HepG2 (cell line): Measurements from ENCODE around the gene FAM53B.

ENCODE experiments used
- ATF1 ChIP-seq: IDR thresholded peaks from 2 replicates; pipeline ENCODE4 v1.6.1; 2016; ENCODE audit warnings: mild to moderate bottlenecking, control low read depth
- FOXK2 ChIP-seq: fragments of 450-650 bp; IDR thresholded peaks from 2 replicates; pipeline ENCODE4 v1.6.1; 2016
- MXI1 ChIP-seq: IDR thresholded peaks from 3 replicates; pipeline ENCODE4 v1.6.1; 2012; ENCODE audit warnings: low read depth, low read length, inconsistent platforms, borderline replicate concordance
- REPIN1 ChIP-seq: sonication (generic); formaldehyde crosslinking; IDR thresholded peaks from 2 replicates; pipeline ENCODE4 v1.8.0; 2022; ENCODE audit warnings: missing genetic modification reagents, low read depth, mild to moderate bottlenecking, borderline replicate concordance
- RXRA ChIP-seq: sonication (generic); formaldehyde crosslinking; IDR thresholded peaks from 2 replicates; pipeline ENCODE4 v1.5.1; 2020; ENCODE audit warnings: missing genetic modification reagents
- TEAD2 ChIP-seq: sonication (generic); formaldehyde crosslinking; IDR thresholded peaks from 2 replicates; pipeline ENCODE4 v1.9.0; 2021; ENCODE audit warnings: missing genetic modification reagents
- U2AF1 ChIP-seq: fragments of 200-400 bp; formaldehyde crosslinking; optimal IDR thresholded peaks from 2 replicates; pipeline ENCODE3; 2017; ENCODE audit warnings: mild to moderate bottlenecking, low read depth, low read length
- TF ChIP-seq, protein P1 (sequence below): sonication (generic); formaldehyde crosslinking; IDR thresholded peaks from 2 replicates; pipeline ENCODE4 v1.5.0; 2020; ENCODE audit warnings: mild to moderate bottlenecking, missing genetic modification reagents, moderate library complexity
- TF ChIP-seq, protein P2 (sequence below): sonication (generic); formaldehyde crosslinking; conservative IDR thresholded peaks from 2 replicates; pipeline ENCODE4 v1.8.0; 2022; ENCODE audit warnings: missing genetic modification reagents
- TF ChIP-seq, protein P3 (sequence below): sonication (generic); formaldehyde crosslinking; IDR thresholded peaks from 2 replicates; pipeline ENCODE4 v1.4.0; 2020; ENCODE audit warnings: mild to moderate bottlenecking, missing genetic modification reagents, borderline replicate concordance

DNA sequence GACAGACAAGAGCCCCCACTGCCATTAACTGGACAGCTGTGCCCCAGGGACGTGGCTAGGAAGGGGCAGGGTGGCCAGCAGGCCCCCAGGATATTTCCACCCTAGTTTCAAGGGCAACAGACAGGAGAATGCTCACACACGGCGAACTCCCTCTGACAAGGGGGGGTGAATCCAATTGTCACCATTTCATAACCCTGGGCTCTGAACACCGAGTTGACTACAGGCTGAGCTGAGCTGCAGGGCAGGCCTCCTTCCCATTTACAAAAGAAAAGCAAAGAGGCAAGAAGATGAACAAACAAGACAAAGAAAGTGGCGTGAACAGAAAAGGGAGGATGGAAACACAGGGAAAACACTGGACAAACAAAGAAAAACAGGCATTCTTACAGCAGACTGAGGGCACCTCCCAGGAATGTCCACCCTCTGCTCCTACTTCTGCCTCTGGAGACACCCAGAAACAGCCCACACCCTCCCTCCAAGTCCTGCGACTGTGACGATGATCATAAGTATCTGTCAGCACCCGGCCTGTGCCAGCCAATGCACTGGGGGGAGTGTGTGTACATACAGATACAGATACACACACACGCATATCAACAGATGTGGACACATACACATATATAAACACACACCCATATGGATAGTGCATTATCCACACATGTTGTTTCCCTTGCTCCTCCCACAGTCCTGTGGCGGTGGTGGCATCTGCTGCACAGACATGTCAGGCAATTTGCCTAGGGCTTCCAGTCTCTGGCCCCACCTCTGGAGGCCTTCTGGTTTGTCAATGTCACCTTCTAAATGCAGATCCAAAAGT is 66.2 kb downstream of the FAM53B start:
- TF ChIP-seq MXI1 (no peak), ATF1 (CRISPR knock-in tag) (no peak), U2AF1 (no peak), RXRA (no peak), REPIN1 (no peak), TEAD2 (CRISPR knock-in tag) (no peak), FOXK2 (no peak)
- TF ChIP-seq, protein P1, sequence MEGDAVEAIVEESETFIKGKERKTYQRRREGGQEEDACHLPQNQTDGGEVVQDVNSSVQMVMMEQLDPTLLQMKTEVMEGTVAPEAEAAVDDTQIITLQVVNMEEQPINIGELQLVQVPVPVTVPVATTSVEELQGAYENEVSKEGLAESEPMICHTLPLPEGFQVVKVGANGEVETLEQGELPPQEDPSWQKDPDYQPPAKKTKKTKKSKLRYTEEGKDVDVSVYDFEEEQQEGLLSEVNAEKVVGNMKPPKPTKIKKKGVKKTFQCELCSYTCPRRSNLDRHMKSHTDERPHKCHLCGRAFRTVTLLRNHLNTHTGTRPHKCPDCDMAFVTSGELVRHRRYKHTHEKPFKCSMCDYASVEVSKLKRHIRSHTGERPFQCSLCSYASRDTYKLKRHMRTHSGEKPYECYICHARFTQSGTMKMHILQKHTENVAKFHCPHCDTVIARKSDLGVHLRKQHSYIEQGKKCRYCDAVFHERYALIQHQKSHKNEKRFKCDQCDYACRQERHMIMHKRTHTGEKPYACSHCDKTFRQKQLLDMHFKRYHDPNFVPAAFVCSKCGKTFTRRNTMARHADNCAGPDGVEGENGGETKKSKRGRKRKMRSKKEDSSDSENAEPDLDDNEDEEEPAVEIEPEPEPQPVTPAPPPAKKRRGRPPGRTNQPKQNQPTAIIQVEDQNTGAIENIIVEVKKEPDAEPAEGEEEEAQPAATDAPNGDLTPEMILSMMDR = no peak
- TF ChIP-seq, protein P2, sequence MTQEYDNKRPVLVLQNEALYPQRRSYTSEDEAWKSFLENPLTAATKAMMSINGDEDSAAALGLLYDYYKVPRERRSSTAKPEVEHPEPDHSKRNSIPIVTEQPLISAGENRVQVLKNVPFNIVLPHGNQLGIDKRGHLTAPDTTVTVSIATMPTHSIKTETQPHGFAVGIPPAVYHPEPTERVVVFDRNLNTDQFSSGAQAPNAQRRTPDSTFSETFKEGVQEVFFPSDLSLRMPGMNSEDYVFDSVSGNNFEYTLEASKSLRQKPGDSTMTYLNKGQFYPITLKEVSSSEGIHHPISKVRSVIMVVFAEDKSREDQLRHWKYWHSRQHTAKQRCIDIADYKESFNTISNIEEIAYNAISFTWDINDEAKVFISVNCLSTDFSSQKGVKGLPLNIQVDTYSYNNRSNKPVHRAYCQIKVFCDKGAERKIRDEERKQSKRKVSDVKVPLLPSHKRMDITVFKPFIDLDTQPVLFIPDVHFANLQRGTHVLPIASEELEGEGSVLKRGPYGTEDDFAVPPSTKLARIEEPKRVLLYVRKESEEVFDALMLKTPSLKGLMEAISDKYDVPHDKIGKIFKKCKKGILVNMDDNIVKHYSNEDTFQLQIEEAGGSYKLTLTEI (CRISPR knock-in tag) = no peak
- TF ChIP-seq, protein P3, sequence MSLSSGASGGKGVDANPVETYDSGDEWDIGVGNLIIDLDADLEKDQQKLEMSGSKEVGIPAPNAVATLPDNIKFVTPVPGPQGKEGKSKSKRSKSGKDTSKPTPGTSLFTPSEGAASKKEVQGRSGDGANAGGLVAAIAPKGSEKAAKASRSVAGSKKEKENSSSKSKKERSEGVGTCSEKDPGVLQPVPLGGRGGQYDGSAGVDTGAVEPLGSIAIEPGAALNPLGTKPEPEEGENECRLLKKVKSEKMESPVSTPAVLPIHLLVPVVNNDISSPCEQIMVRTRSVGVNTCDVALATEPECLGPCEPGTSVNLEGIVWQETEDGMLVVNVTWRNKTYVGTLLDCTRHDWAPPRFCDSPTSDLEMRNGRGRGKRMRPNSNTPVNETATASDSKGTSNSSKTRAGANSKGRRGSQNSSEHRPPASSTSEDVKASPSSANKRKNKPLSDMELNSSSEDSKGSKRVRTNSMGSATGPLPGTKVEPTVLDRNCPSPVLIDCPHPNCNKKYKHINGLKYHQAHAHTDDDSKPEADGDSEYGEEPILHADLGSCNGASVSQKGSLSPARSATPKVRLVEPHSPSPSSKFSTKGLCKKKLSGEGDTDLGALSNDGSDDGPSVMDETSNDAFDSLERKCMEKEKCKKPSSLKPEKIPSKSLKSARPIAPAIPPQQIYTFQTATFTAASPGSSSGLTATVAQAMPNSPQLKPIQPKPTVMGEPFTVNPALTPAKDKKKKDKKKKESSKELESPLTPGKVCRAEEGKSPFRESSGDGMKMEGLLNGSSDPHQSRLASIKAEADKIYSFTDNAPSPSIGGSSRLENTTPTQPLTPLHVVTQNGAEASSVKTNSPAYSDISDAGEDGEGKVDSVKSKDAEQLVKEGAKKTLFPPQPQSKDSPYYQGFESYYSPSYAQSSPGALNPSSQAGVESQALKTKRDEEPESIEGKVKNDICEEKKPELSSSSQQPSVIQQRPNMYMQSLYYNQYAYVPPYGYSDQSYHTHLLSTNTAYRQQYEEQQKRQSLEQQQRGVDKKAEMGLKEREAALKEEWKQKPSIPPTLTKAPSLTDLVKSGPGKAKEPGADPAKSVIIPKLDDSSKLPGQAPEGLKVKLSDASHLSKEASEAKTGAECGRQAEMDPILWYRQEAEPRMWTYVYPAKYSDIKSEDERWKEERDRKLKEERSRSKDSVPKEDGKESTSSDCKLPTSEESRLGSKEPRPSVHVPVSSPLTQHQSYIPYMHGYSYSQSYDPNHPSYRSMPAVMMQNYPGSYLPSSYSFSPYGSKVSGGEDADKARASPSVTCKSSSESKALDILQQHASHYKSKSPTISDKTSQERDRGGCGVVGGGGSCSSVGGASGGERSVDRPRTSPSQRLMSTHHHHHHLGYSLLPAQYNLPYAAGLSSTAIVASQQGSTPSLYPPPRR = no peak
